WTC11 (cell line): ENCODE measurements around the gene CTDP1.

Source experiments
- CTCF ChIP-seq: fragments of 200-600 bp; IDR thresholded peaks from 2 replicates; pipeline ENCODE4 v1.8.0; 2022; ENCODE audit warnings: antibody characterized with exemption
- FOXK1 ChIP-seq: sonication (generic); formaldehyde crosslinking; IDR thresholded peaks from 2 replicates; pipeline ENCODE4 v1.8.0; 2022; ENCODE audit warnings: mild to moderate bottlenecking, moderate library complexity, missing genetic modification reagents
- HMGXB4 ChIP-seq: sonication (generic); formaldehyde crosslinking; IDR thresholded peaks from 2 replicates; pipeline ENCODE4 v1.8.1; 2023; ENCODE audit warnings: mild to moderate bottlenecking, moderate library complexity, missing genetic modification reagents
- IRF1 ChIP-seq: sonication (generic); formaldehyde crosslinking; IDR thresholded peaks from 2 replicates; pipeline ENCODE4 v1.8.0; 2023; ENCODE audit warnings: missing genetic modification reagents
- JUN ChIP-seq: sonication (generic); formaldehyde crosslinking; IDR thresholded peaks from 2 replicates; pipeline ENCODE4 v1.8.0; 2023; ENCODE audit warnings: mild to moderate bottlenecking, missing genetic modification reagents
- MAX ChIP-seq: sonication (generic); formaldehyde crosslinking; IDR thresholded peaks from 2 replicates; pipeline ENCODE4 v1.8.0; 2022; ENCODE audit warnings: mild to moderate bottlenecking, missing genetic modification reagents
- NR3C1 ChIP-seq: sonication (generic); formaldehyde crosslinking; conservative IDR thresholded peaks from 2 replicates; pipeline ENCODE4 v1.8.1; 2023; ENCODE audit warnings: low read depth, mild to moderate bottlenecking, missing genetic modification reagents
- USF1 ChIP-seq: sonication (generic); formaldehyde crosslinking; IDR thresholded peaks from 2 replicates; pipeline ENCODE4 v1.8.0; 2022; ENCODE audit warnings: mild to moderate bottlenecking, missing genetic modification reagents
- USF2 ChIP-seq: sonication (generic); formaldehyde crosslinking; IDR thresholded peaks from 2 replicates; pipeline ENCODE4 v1.8.1; 2023; ENCODE audit warnings: mild to moderate bottlenecking, missing genetic modification reagents, moderate library complexity
- ZNF232 ChIP-seq: sonication (generic); formaldehyde crosslinking; IDR thresholded peaks from 2 replicates; pipeline ENCODE4 v1.8.0; 2022; ENCODE audit warnings: mild to moderate bottlenecking, missing genetic modification reagents
- TF ChIP-seq, protein P1 (sequence below): sonication (generic); formaldehyde crosslinking; IDR thresholded peaks from 2 replicates; pipeline ENCODE4 v1.8.1; 2022; ENCODE audit warnings: mild to moderate bottlenecking, missing genetic modification reagents, moderate library complexity, borderline replicate concordance
- TF ChIP-seq, protein P2 (sequence below): sonication (generic); formaldehyde crosslinking; IDR thresholded peaks from 2 replicates; pipeline ENCODE4 v1.8.1; 2022; ENCODE audit warnings: low read depth, missing genetic modification reagents, borderline replicate concordance

DNA sequence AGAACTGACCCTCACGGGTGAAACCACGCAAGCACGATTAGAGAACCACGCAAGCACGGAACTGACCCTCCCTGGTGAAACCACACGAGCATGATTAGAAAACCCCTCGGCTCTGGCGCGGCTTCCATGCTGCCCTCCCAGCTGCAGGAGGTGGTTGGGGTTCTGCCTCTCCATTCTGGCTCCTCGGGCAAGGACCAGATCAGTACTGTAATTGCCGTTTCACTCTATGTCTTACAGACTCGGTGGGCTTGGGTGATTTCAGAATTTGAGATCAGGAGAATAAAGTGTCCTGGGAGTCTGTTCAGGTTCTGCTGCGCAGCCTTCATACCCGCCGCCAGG lies 59.8 kb downstream of the CTDP1 start:
- no peak for TF ChIP-seq MAX (CRISPR knock-in tag)
- TF ChIP-seq, protein P1, sequence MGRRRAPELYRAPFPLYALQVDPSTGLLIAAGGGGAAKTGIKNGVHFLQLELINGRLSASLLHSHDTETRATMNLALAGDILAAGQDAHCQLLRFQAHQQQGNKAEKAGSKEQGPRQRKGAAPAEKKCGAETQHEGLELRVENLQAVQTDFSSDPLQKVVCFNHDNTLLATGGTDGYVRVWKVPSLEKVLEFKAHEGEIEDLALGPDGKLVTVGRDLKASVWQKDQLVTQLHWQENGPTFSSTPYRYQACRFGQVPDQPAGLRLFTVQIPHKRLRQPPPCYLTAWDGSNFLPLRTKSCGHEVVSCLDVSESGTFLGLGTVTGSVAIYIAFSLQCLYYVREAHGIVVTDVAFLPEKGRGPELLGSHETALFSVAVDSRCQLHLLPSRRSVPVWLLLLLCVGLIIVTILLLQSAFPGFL (CRISPR knock-in tag), result no peak
- TF ChIP-seq CTCF, result no peak
- TF ChIP-seq, protein P2, sequence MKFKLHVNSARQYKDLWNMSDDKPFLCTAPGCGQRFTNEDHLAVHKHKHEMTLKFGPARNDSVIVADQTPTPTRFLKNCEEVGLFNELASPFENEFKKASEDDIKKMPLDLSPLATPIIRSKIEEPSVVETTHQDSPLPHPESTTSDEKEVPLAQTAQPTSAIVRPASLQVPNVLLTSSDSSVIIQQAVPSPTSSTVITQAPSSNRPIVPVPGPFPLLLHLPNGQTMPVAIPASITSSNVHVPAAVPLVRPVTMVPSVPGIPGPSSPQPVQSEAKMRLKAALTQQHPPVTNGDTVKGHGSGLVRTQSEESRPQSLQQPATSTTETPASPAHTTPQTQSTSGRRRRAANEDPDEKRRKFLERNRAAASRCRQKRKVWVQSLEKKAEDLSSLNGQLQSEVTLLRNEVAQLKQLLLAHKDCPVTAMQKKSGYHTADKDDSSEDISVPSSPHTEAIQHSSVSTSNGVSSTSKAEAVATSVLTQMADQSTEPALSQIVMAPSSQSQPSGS (CRISPR knock-in tag), result no peak
- TF ChIP-seq FOXK1 (CRISPR knock-in tag), result no peak
- TF ChIP-seq USF1, result no peak
- no peak for TF ChIP-seq ZNF232 (CRISPR knock-in tag)
- no peak for TF ChIP-seq JUN (CRISPR knock-in tag)
- no peak for TF ChIP-seq NR3C1 (CRISPR knock-in tag)
- TF ChIP-seq HMGXB4 (CRISPR knock-in tag), result no peak
- TF ChIP-seq IRF1, result no peak
- no peak for TF ChIP-seq USF2 (CRISPR knock-in tag)
